ENCODE results near the gene EPB41L1. TPM values are rescaled to one million over a fixed set of nuclear protein-coding genes. Genes with fewer than 3 reads are reported as not detected.

EPB41L1 gene
- total and polyA plus RNA-seq, 2 experiments from 2014 or later: 24.1 to 48.7 TPM

GRCh38 chr20:36130390-36130789 is 24.1 kb upstream of the EPB41L1 start:
- no peaks in the 10 kb centered on the region for H4K20me1 ChIP-seq (replicated peaks; ENCODE audit: insufficient read depth)
- Mint-ChIP-seq H3K27ac (no peak overlapping the region), H3K4me1 (peaks cover 10% of the 10 kb centered on the region), H3K36me3 (ENCODE audit: low read depth) (no peaks in the 10 kb centered on the region), H3K4me3 (no peak overlapping the region), H3K9me3 (no peaks in the 10 kb centered on the region; the same call in 2 of the 3 replicates), H3K27me3 (ENCODE audit: insufficient read depth, low read depth, poor library complexity) (peaks cover 6% of the 10 kb centered on the region)
- no peak overlapping the region for H3K4me2 ChIP-seq
- TF ChIP-seq CTCF (conservative IDR thresholded peaks at IDR 0.05; ENCODE audit: low read depth in 2 of 2): no peak
- TF ChIP-seq CREB1 (CRISPR knock-in tag; IDR thresholded peaks at IDR 0.05; ENCODE audit: low read depth): no peak
- TF ChIP-seq NANOG (IDR thresholded peaks at IDR 0.05; ENCODE audit: borderline replicate concordance): no peak
- no peak for TF ChIP-seq ZNF331 (CRISPR knock-in tag; IDR thresholded peaks at IDR 0.05; ENCODE audit: low read depth)
- no peak for TF ChIP-seq EZH2phosphoT487 (IDR thresholded peaks at IDR 0.05; ENCODE audit: unreplicated experiment)
- no peak for TF ChIP-seq POLR2AphosphoS5 (IDR thresholded peaks at IDR 0.05; ENCODE audit: low read depth)
- TF ChIP-seq EZH2 (IDR thresholded peaks at IDR 0.05; ENCODE audit: low read depth, unreplicated experiment): no peak
- no peak for TF ChIP-seq JUNB (IDR thresholded peaks at IDR 0.05; ENCODE audit: unreplicated experiment)
- TF ChIP-seq ETS1 (IDR thresholded peaks at IDR 0.05): no peak
- no peak for TF ChIP-seq ZNF114 (CRISPR knock-in tag; IDR thresholded peaks at IDR 0.05)
- no peak for TF ChIP-seq STAT1 (IDR thresholded peaks at IDR 0.05; ENCODE audit: unreplicated experiment)
- no peak for TF ChIP-seq ZNF462 (CRISPR knock-in tag; IDR thresholded peaks at IDR 0.05)
- TF ChIP-seq REST (IDR thresholded peaks at IDR 0.05; ENCODE audit: unreplicated experiment): no peak
- H3K4me3 ChIP-seq: no peak overlapping the region
- no peaks in the 10 kb centered on the region for H3F3A ChIP-seq (replicated peaks; ENCODE audit: low read depth)
- no peak overlapping the region for H2AFZ ChIP-seq
- no peaks in the 10 kb centered on the region for H3K79me2 ChIP-seq (replicated peaks; ENCODE audit: insufficient read depth)
- ATAC-seq (no peak), DNase-seq (ENCODE audit: low spot score) (no peak)
- no peaks in the 10 kb centered on the region for H3K9me2 ChIP-seq (ENCODE audit: insufficient read depth)
- H3K4me1 ChIP-seq (ENCODE audit: insufficient read depth): no peaks in the 10 kb centered on the region; the same call in 1 of the 2 replicates
- H3K36me3 ChIP-seq (ENCODE audit: insufficient read depth): no peaks in the 10 kb centered on the region
- H3K27me3 ChIP-seq (ENCODE audit: insufficient read depth): no peaks in the 10 kb centered on the region
- no peak overlapping the region for H3K27ac ChIP-seq (ENCODE audit: low read depth)
